ENCODE results near the gene FGR.

FGR gene

DNA sequence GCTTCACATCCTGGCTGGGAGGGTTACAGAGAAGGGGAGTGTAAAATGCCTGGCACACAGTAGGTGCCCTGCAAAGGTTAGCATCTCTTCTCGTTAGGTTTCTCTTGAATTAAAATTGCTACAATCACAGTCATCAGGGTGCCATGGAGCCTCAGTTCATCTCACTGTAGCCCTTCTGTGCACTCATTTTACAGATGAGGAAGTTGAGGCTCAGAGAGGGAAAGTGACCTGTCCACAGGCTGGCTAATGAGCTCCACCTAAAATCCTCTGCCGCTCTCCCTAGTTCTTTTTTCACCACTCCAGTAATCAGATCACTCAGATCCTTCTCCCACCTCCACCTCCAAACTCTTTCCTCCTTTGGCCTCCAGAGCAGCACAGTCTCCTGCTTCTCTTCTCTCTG lies 17.6 kb downstream of the FGR start:
- in situ Hi-C loops (cut with HindIII; ENCODE audit: low sequenced_read_pairs), result no loop called here

DNA sequence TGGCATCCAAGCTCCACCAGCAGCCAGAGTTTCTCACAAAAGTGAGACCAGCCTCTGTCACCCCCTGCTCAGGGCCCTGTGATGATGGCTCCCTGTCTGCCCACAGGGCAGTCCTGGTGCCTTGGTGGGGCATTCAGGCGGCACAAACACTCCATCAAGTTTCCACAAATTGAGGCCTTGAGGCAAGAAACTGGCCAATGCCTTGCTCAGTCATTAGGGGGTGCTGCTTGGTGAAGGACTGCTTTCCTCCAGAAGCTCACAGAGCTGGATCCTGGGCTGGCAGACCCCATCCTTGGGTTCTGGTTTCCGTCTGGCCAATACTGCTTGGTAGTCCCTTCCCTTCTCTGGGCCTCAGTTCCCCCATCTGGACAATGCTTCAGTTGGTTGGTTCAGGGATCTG lies 18.5 kb downstream of the FGR start:
- in situ Hi-C loops (cut with HindIII; ENCODE audit: low sequenced_read_pairs), result no loop called here

DNA sequence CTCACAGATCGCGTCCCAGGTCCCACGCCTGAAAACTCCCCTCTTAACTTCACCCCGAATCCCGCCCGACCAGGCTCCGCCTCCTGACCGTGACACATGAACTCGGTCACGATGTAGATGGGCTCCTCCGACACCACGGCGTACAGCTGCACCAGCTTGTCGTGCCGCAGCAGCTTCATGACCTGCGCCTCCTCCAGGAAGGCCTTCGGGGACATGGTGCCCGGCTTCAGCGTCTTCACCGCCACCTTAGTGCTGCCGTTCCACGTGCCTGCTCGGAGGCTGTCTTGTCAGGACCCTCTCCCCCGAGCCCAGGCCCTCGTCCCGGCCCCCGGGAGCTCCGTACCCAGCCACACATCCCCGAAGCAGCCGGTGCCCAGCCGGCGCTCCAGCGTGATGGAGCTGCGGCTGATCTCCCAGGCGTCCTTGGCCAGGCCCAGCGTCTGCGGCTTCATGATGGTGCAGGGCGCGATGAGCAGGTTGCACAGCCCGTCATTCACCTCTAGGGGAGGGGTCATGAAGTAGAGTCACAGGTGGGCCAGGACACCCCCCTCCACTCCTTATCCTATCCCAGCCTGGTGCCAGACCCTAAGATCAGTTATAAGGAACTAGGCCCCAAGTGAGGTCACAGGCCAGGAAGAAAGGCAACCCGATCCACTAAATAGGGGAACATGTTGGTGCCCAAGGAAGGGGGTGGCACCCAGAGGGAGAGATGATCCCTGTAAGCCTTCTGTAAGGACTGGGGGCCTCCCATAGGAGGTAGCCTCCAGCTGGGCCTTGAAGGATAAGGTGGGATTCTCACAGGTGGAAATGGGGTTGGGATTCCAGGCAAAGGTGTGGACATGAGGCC lies 19.4 kb downstream of the FGR start:
- in situ Hi-C loops (cut with HindIII; ENCODE audit: low sequenced_read_pairs), result no loop called here

DNA sequence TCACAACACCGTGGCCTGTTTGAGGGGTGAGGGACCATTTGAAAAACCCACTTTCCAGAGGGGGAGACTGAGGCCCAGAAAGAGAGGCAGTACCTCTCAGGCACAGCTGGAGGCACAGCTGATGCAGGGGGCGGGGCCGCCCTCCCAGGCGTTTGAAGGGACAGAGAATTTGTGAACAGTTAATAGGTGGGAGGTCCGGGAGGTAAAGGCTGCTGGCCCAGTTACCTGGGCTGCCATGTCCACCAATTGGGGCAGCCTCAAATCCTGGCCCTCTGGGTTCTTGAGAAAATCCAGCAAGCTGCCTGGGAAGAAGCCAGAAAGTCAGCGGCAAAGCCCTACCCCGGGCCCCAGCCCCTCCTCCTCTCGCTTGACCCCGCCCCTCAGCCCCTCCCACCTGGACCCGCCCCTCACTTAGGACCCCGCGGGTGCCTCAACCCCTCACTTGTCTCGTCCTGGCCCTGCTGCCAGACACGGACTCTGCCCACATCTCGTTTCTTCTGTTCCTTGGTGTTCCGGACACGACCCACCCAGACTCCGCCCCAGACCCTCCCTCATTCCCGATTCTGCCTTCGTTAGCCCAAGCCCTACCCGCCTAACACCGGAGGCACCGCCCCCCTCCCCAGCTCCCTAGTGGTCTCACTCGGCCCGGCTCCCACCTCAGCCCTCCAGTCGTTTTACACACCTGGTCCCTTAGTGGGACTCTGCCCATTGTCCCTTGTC lies 20.2 kb downstream of the FGR start:
- in situ Hi-C loops (cut with HindIII; ENCODE audit: low sequenced_read_pairs), result no loop called here

DNA sequence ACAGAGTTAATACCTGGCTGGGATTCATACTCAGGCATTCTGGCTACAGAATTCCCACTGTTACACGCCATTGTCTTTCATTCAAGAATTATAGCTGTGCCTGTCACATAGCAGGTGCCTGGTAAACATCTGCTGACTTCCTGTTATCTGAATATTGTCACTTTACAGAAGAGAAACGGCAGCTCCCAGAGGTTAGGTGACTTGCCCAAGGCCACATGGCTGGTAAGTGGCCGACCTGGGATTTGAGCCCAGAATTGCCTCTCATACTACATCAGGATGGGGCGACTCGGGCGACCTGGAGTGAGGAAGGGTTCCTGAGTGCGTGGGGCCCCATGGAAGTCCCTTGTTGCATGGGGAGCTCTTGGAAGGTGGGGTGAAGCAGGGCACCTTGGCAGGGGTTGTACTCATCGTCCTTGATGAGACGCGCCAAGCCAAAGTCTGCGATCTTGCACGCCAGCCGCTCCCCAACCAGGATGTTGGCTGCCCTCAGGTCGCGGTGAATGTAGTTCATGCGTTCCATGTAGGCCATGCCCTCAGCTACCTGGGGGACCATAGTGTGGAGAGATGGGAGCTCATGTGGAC lies 20.9 kb downstream of the FGR start:
- in situ Hi-C loops (cut with HindIII; ENCODE audit: low sequenced_read_pairs), result no loop called here

DNA sequence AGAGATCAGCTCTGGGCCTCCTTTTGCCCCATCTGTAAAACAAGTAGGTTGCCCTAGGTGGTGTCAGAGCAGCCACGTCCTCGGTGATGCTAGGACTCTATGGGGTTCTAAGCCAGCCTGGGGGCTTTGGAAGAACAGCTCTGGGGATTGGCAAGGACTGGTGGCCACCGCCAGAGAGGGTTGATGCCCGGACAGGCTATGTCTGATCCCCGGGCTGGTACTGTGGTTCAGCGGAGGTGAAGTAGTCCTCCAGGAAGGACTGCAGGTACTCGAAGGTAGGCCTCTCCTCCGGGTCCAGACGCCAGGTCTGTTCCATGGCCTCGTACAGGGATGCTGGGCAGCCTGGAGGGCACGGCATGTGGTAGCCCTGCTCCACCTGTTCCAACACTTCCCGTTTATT lies 22.3 kb downstream of the FGR start:
- in situ Hi-C loops (cut with HindIII; ENCODE audit: low sequenced_read_pairs), result no loop called here

DNA sequence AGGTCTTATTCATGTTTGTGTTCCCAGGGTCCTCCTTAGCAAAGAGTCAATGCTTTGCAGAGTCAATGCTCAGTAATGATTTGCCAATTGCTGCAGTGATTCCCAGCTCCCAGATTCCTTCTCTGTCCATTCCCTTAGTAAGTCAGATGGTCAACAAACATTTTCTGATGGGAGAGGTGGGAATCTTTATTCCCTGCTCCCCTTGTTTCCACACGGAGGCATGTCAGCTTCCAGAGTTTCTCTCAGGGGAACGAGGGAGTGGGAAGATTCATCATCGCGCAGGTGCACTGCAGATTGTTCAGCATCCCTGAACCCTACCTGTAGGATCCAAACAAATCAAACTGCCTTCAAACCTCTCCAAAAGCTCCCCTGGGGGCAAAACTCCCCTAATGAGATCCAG lies 23.5 kb downstream of the FGR start:
- in situ Hi-C loops (cut with HindIII; ENCODE audit: low sequenced_read_pairs), result no loop called here

DNA sequence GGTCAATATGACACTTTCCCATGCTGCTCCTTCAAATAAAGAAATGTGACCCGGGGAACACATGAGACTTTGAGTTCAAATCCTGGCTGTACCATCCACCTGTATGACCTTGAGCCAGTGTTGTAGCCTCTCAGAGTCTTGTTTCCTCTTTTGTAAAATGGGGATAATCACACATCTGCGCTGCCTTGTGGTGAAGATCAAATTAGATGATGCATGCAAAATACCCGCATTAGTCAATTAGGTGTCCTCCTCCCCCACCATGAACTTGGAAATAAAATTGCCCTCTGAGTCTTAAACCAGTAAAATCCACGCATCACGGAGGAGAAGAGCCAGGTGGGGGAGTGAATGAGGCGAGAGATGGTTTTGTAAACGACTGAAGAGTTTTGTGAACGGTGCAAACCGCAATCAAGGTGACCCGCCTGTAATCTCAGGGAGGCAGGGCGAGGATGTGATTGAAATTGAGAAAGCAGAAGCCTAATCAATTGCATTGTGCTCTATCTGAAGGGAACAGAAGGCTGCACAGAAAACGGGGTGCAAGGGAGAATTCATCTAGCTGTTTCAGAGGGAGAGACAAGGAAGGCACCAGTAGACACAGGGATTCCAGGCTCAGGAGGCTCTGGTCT lies 25.3 kb downstream of the FGR start:
- in situ Hi-C loops (cut with HindIII; ENCODE audit: low sequenced_read_pairs), result no loop called here

DNA sequence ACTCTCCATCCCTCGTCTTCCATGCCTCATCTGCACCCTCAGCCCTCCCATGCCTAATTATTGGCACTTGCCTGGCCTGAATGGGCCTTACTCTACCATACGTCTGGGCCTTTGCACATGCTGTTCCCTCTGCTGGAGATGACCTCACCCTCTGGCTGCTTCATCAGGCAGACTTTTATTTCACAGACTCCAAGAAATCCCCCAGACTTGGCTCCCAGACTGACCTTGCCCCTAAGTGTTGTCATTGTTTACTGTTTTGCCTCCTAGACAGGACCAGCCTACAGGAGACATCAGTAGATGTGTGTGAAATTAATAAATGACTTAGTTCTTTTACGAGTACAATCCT lies 25.8 kb downstream of the FGR start:
- in situ Hi-C loops (cut with HindIII; ENCODE audit: low sequenced_read_pairs), result no loop called here

DNA sequence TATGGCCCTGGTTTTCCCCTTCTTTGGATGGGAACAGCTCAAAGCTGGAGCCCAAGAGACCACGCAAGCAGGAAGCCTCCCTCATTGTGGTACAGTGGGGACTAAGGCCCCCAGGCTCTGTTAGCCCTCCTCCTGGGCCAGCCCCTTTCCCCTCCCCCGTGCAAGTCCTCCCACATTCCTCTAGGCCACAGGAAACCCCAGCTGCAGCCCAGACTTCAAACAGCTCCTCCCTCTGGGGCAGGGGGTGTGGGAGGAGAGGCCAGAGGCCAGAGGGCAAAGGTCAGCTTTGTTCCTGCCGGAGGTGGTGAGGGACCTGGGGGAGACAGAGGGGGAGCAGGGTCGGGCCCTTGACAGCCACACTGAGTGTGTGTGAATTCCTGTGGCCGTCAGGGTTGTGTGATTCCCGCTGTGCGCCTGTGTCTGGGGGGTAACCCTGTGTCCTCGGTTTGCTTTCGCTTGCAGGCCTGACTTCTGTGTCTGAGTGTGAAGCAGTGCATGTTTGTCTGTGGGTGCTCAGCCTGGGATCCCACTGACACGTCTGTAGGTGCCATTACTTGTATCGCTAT lies 27.7 kb downstream of the FGR start:
- in situ Hi-C loops (cut with HindIII; ENCODE audit: low sequenced_read_pairs), result no loop called here

DNA sequence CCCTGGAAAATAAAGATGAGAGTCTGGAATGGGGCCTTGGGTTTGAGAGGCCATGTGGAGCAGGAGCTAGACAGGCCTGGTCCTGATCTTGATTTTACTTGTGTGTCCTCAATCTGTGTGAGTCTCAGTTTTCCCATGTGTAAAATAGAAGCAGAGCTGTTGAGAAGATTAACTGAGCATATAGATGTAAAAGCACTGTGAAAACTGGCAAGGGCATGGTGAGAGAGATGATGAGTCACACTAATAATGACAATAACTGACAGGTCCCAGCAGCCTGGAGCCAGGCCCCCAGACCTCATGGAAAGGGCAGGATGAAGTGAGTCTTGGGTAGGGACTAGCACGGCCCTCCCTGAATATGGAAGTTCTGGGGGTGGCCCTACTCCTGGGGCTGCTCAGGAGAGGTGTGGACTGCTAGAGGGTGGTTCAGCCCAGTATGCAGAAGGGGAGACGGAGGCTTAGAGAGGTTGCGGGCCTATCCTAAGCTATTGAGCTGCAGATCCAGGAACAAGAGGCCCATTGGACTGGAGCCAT lies 28.2 kb downstream of the FGR start:
- in situ Hi-C loops (cut with HindIII; ENCODE audit: low sequenced_read_pairs), result no loop called here

DNA sequence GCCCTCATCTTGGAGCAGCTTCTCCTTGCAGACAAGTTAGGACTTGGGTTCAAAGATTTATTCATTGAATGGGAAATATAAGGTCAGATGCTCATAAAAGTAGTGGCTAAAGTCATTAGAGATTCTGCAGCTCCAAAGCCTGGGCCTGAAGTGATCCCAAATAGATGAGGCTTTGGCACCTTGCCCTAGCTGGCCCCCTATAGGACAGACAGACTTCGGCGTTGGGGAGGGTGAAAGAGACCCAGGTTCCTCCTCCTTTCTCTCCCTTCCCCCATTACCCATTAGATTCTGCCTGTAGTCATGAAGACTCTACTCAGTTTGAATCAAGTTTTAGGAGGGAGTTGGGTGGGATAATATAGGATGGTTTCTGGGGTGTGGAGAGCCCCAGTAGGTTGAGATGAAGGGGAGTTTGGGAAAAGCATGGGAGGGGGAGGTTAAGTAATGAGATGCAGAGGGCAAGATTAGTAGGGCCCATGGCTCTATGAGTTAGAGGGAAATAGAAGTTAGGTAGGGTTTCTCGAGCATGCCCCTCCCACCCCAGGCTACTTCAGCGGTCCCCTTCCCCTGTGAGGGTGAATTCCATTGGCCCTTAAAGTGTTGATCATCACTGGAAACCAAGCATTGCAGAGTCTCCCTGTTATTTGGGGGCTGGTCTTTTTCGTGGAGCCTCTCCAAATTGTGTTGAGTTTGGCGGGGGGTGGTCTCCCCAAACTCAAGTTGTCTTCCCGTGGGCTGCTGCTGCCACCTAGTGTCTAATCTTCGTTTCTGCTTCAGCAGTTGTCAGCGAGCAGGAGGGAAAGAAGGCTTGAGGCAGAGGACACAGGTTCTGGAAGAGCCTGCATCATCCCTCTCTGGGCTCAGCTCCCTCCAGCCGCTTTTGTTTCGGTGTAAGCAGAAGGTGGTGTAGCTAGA lies 28.9 kb downstream of the FGR start:
- in situ Hi-C loops (cut with HindIII; ENCODE audit: low sequenced_read_pairs), result no loop called here

DNA sequence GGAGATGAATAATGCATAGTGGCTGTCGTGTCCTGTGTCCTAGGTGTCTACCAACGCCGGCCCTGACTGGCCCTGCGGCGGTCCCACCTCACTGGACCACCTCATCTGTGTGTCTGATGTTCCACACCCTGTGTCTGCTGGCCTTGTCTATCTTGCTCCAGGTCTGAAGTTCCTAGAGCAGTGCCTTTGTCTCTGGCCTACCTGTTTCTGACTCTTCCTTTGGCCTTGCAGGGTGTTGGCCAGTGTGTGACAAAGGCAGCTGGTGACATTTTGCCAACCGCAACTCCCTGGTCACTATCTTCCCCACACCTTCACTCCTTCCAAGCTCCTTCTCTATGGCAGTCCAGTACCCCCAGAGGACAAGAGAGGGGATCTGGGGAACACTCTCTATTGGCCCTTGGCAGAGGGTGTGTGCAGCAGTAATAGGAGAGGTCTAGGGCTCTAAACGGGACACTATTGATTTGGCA lies 29.7 kb downstream of the FGR start:
- in situ Hi-C loops (cut with HindIII; ENCODE audit: low sequenced_read_pairs), result no loop called here

DNA sequence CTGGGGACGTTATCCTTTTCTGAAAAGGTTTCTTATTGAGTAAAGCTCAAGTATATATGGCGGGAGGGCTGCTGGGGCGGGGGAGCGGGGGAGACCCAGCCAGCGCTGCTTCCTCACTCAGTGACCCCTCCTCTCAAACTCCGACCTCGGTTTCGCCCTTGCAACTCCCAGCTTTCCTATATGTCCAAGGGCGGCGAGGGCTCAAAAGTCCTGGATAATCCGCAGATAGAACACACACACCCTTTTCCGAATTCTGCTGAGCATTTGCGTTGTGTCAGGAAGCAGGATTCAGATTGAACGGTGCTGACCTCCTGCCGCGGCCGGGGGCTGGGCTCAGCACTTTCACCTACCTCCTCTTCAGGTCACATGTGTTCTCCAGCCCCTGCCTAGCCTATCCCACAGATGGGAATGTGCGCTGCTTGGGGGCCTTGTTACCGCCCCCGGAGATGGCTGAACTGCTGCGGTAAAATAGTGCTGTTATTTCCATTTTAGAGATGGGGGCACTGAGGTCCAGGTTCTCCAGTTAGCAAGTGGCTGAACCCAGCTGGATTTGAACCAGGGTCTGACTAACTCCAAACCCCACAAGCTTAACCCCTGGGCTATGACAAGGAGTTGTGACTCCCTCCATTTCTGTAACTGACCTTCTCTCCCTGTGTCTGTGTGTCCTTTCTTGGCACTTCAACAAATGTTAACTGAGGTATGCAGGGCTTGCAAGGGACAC lies 30.2 kb downstream of the FGR start:
- in situ Hi-C loops (cut with HindIII; ENCODE audit: low sequenced_read_pairs), result no loop called here

DNA sequence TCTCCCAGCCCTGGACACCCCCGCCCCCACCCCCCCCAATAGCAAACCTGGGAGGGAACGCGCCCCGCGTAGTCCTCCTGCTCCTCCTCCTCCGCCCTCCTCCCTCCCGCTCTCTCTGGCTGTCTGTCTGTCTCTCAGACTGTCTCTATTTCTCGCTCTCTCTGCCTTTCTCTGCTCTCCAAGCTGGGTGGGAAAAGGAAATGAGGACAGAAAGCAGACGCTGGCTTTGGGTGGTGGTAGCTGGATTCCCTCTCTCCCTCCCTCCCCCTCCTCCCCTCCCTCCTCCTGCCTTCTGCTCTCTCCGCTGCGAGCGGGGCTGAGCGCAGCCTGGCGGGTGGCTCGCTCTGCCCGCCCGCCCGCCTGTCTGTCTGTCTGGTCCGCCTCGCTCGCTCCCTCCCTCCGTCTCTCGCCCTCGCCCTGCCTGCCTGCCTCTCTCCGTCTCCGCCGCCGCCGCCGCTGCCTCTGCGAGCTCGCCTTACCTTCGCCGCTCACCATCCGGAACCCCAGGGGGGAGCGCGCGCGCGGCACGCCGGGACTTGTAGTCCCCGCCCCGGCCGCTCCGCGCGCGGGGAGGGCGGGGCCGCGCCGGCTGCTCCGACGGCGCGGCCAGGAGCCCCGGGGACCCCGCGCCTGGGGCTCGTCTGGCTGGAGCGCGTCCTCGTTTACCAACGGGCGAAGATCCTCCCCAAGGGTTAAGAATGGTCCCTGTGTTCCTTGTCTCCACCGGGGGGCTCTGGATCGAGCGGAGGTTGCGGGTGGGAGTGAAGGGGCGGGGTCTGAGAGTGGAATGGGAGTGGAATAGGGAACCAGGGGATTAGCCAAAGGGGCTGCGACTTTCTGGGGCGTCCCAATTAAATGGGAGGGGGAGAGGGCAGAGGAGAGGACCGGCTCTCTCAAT lies 31.1 kb downstream of the FGR start, which contains the start of gene AHDC1:
AHDC1 (minus strand) TSS at position 464 of the 898 bp plus-strand sequence. CDS start 52,029 bp downstream, outside the sequence.
- in situ Hi-C loops (cut with HindIII; ENCODE audit: low sequenced_read_pairs), result no loop called here

DNA sequence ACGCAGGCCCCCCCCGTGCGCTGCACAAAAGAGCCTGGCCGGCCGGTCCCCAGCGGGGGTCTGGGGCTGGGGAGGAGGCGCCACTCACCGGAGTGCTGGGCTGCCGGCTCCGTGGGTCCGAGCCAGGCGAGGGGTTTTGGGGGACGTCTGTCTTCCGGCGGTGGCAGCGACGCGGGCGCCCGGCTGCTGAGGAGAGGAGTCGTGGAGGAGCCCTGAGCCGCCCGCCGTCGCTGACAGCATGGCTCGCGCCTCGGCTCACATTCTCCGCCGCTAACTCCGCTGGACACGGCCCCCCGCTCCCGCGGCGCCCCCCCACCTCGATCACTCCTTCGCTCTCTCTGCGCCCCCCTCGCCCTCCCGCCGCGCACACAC lies 31.7 kb downstream of the FGR start:
- in situ Hi-C loops (cut with HindIII; ENCODE audit: low sequenced_read_pairs), result no loop called here

DNA sequence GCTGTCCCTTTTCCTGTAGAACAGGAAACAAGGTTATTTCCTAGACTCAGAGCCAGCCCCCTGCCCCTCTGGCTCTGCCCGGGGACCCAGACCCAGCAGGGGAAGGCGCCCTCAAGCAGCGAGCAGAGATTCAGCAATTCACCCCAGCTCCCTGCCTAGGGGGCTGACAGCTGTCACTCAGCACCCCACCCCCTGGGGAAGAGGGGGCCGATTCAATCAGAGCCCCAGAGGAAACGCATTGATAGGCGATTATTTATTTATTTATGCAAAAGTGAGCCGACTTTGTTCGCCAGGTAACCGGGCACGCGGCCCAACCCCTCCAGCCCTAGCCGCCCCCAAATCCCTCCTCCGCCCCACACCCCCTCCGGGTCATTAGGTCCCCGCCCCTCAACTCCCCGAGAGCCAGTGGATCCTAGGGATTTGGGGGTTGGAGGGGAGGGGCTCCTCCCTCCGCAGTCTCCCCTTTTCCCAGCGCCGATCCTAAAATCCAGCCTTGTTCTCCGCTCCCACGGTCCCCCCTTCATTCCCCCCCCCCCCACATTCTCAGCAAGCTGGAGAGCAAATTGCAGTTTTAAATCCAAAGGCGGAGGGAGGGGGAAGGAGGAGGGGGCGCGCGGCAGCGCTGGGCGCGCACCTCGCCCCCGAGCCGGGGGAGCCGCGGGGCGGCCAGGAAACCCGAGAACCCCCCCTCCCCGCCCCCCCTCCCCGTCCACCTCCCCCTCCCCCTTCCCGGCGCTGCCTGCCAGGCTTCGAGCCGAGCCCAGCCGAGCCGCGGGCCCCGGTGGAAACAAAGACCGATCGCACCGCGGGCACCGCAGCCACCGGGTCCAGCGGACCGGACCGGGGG lies 32.3 kb downstream of the FGR start:
- in situ Hi-C loops (cut with HindIII; ENCODE audit: low sequenced_read_pairs), result no loop called here

Measured in DLD1 (cell line).